Mesangial cell (primary cell): Measurements from ENCODE around the gene KDM3B. TPM values are rescaled to one million over a fixed set of nuclear protein-coding genes. Genes with fewer than 3 reads are reported as not detected.

ENCODE experiments used
- total RNA-seq: library from RNA; depleted of rRNA; stranded (reverse); fragments of >200 nt; gene quantifications from 2 replicates; pipeline ENCODE4 v1.2.3, GENCODE V29; 2015

KDM3B gene
- total RNA-seq: 30.8 and 39.2 TPM in 2 replicates

GRCh38 chr5:138352071-138352721 lies at the start of gene KDM3B:
Gene KDM3B (plus strand): TSS chr5:138352685. CDS start chr5:138352796, 111 bp downstream.

GRCh38 chr5:138331449-138332368 lies 20.8 kb upstream of the KDM3B start, which contains the start of gene CDC25C:
Gene CDC25C (minus strand): TSS chr5:138331804. CDS start chr5:138331180, 624 bp downstream.

GRCh38 chr5:138337685-138338410 lies 14.6 kb upstream of the KDM3B start, which contains the start of gene FAM53C:
Gene FAM53C (plus strand): TSS chr5:138338266. CDS start chr5:138341336, 3,070 bp downstream.

GRCh38 chr5:138438724-138439476 lies 86.4 kb downstream of the KDM3B start, which contains the start of gene REEP2:
Gene REEP2 (plus strand): TSS chr5:138439057. CDS start chr5:138439209, 152 bp downstream.

GRCh38 chr5:138465261-138466124 lies 113.0 kb downstream of the KDM3B start, which contains the start of gene EGR1:
Gene EGR1 (plus strand): TSS chr5:138465479. CDS start chr5:138465762, 283 bp downstream.

Other genes starting within 250 kb of the KDM3B start
- 1.5 and 2.3 TPM in 2 replicates for gene NME5, start 213.3 kb upstream of the KDM3B start, total RNA-seq
- gene BRD8, start 174.1 kb upstream of the KDM3B start, total RNA-seq: 20.3 and 26.2 TPM in 2 replicates
- 4.8 and 102 TPM in 2 replicates for gene KIF20A, start 173.6 kb upstream of the KDM3B start, total RNA-seq
- gene CDC23, start 139.4 kb upstream of the KDM3B start, total RNA-seq: 16.1 and 21.2 TPM in 2 replicates
- gene GFRA3, start 78.1 kb upstream of the KDM3B start, total RNA-seq: under 0.01 TPM in 1 of 2 replicates, not detected in the other
- gene CDC25C, start 20.9 kb upstream of the KDM3B start, total RNA-seq: 1.3 and 20.2 TPM in 2 replicates
- gene FAM53C, start 14.4 kb upstream of the KDM3B start, total RNA-seq: 24.3 and 33.0 TPM in 2 replicates
- gene REEP2, start 86.4 kb downstream of the KDM3B start, total RNA-seq: 11.7 and 28.8 TPM in 2 replicates
- 8.5 and 11.7 TPM in 2 replicates for gene EGR1, start 112.8 kb downstream of the KDM3B start, total RNA-seq
- gene ETF1, start 190.6 kb downstream of the KDM3B start, total RNA-seq: 49.2 and 85.9 TPM in 2 replicates
- 225 and 349 TPM in 2 replicates for gene HSPA9, start 222.7 kb downstream of the KDM3B start, total RNA-seq